GM21515 (cell line): Measurements from ENCODE around the gene KIRREL3.

Source experiments
- ATAC-seq: cut with Tn5 transposase; IDR thresholded peaks from one replicate; pipeline ENCODE4 v1.9.1; 2021; ENCODE audit not compliant: unreplicated experiment

The KIRREL3 gene

GRCh38 chr11:126719740-126720139 is 280.8 kb downstream of the KIRREL3 start:
- no peak for ATAC-seq

- ATAC-seq: no peak
These were observed 282.3 kb downstream of the KIRREL3 start for GRCh38 chr11:126718276-126718675.

- no peak for ATAC-seq
These were observed 284.0 kb downstream of the KIRREL3 start for GRCh38 chr11:126716456-126717083.

- ATAC-seq: no peak
These were observed 286.8 kb downstream of the KIRREL3 start for GRCh38 chr11:126713806-126714205.

GRCh38 chr11:126711977-126712625 is 288.5 kb downstream of the KIRREL3 start:
- ATAC-seq: no peak

GRCh38 chr11:126710804-126711399 is 289.7 kb downstream of the KIRREL3 start:
- no peak for ATAC-seq

GRCh38 chr11:126707498-126707897 is 293.1 kb downstream of the KIRREL3 start:
- no peak for ATAC-seq

GRCh38 chr11:126704096-126704495 is 296.5 kb downstream of the KIRREL3 start:
- ATAC-seq: no peak

- ATAC-seq: no peak
These were observed 296.9 kb downstream of the KIRREL3 start for GRCh38 chr11:126703662-126704061.

GRCh38 chr11:126702987-126703386 is 297.6 kb downstream of the KIRREL3 start:
- no peak for ATAC-seq

- ATAC-seq: no peak
These were observed 298.3 kb downstream of the KIRREL3 start for GRCh38 chr11:126702165-126702720.

- no peak for ATAC-seq
These were observed 299.1 kb downstream of the KIRREL3 start for GRCh38 chr11:126701520-126701897.

- peak; percentile 71 for ATAC-seq
These were observed 299.6 kb downstream of the KIRREL3 start for GRCh38 chr11:126700768-126701519.

GRCh38 chr11:126698576-126698975 is 302.0 kb downstream of the KIRREL3 start:
- no peak for ATAC-seq

- no peak for ATAC-seq
These were observed 302.6 kb downstream of the KIRREL3 start for GRCh38 chr11:126697936-126698335.

- no peak for ATAC-seq
These were observed 303.6 kb downstream of the KIRREL3 start for GRCh38 chr11:126696982-126697381.

GRCh38 chr11:126695293-126695692 is 305.3 kb downstream of the KIRREL3 start:
- no peak for ATAC-seq

GRCh38 chr11:126694065-126694625 is 306.4 kb downstream of the KIRREL3 start:
- ATAC-seq: no peak

GRCh38 chr11:126687477-126687876 is 313.1 kb downstream of the KIRREL3 start:
- ATAC-seq: no peak

GRCh38 chr11:126686938-126687337 is 313.6 kb downstream of the KIRREL3 start:
- no peak for ATAC-seq
